Measurements from ENCODE around the gene URI1.
"Not testable (repeated sequence)": the region's sequence is repeated elsewhere in the genome, so short reads cannot be mapped to it uniquely, and the experiment has no call there.

Gene URI1

GRCh38 chr19:30024091-30024490 is 82.1 kb downstream of the URI1 start:
- DNase-seq (ENCODE audit: low spot score) = no peak

GRCh38 chr19:30026933-30027332 is 84.9 kb downstream of the URI1 start:
- DNase-seq (ENCODE audit: low spot score) = no peak

GRCh38 chr19:30028118-30028991 is 86.3 kb downstream of the URI1 start:
- DNase-seq (ENCODE audit: low spot score) = no peak

GRCh38 chr19:30028992-30029343 is 86.9 kb downstream of the URI1 start:
- DNase-seq (ENCODE audit: low spot score) = no peak

- no peak for DNase-seq (ENCODE audit: low spot score)
Observed at GRCh38 chr19:30029721-30030510, 87.9 kb downstream of the URI1 start.

GRCh38 chr19:30034321-30034720 is 92.3 kb downstream of the URI1 start:
- no peak for DNase-seq (ENCODE audit: low spot score)

GRCh38 chr19:30036154-30037129 is 94.4 kb downstream of the URI1 start:
- no peak for DNase-seq (ENCODE audit: low spot score)

GRCh38 chr19:30037835-30038234 is 95.8 kb downstream of the URI1 start:
- DNase-seq (ENCODE audit: low spot score) = no peak

- not testable (repeated sequence) for DNase-seq (ENCODE audit: low spot score)
Observed at GRCh38 chr19:30041931-30042330, 99.9 kb downstream of the URI1 start.

- DNase-seq (ENCODE audit: low spot score) = not testable (repeated sequence)
Observed at GRCh38 chr19:30043008-30043407, 101.0 kb downstream of the URI1 start.

- no peak for DNase-seq (ENCODE audit: low spot score)
Observed at GRCh38 chr19:30044273-30045248, 102.5 kb downstream of the URI1 start.

- no peak for DNase-seq (ENCODE audit: low spot score)
Observed at GRCh38 chr19:30046522-30046921, 104.5 kb downstream of the URI1 start.

- no peak for DNase-seq (ENCODE audit: low spot score)
Observed at GRCh38 chr19:30047432-30047831, 105.4 kb downstream of the URI1 start.

- no peak for DNase-seq (ENCODE audit: low spot score)
Observed at GRCh38 chr19:30049226-30049625, 107.2 kb downstream of the URI1 start.

GRCh38 chr19:30049846-30050667 is 108.0 kb downstream of the URI1 start:
- DNase-seq (ENCODE audit: low spot score) = no peak

- DNase-seq (ENCODE audit: low spot score) = no peak
Observed at GRCh38 chr19:30052122-30053075, 110.4 kb downstream of the URI1 start.

- DNase-seq (ENCODE audit: low spot score) = no peak
Observed at GRCh38 chr19:30053558-30053957, 111.5 kb downstream of the URI1 start.

GRCh38 chr19:30054210-30054609 is 112.2 kb downstream of the URI1 start:
- no peak for DNase-seq (ENCODE audit: low spot score)

GRCh38 chr19:30056580-30056979 is 114.5 kb downstream of the URI1 start:
- no peak for DNase-seq (ENCODE audit: low spot score)
